Skeletal muscle satellite cell (primary cell): ENCODE measurements around the gene PHYH. TPM values are rescaled to one million over a fixed set of nuclear protein-coding genes. Genes with fewer than 3 reads are reported as not detected.

Experiments used
- H3K27me3 ChIP-seq: 2 replicates; pipeline ENCODE4 v1.7.0; 2013; ENCODE audit warnings: low read length; ENCODE audit not compliant: control insufficient read depth, insufficient read depth
- H3K36me3 ChIP-seq: 2 replicates; pipeline ENCODE4 v1.7.0; 2013; ENCODE audit warnings: mild to moderate bottlenecking, control low read depth, low read length; ENCODE audit not compliant: insufficient read depth
- H3K4me1 ChIP-seq: 2 replicates; pipeline ENCODE4 v1.7.0; 2013; ENCODE audit warnings: low read length; ENCODE audit not compliant: control insufficient read depth, insufficient read depth
- H3K4me2 ChIP-seq: 2 replicates; pipeline ENCODE4 v1.7.0; 2013; ENCODE audit warnings: mild to moderate bottlenecking, low read length
- H3K4me3 ChIP-seq: 2 replicates; pipeline ENCODE4 v1.7.0; 2013; ENCODE audit warnings: low read length
- H3K9ac ChIP-seq: 2 replicates; pipeline ENCODE4 v1.7.0; 2013; ENCODE audit warnings: mild to moderate bottlenecking, low read depth, low read length, moderate library complexity
- H3K9me3 ChIP-seq: replicated peaks from 2 replicates; pipeline ENCODE4 v1.7.0; 2013; ENCODE audit warnings: mild to moderate bottlenecking, control low read depth, low read length
- total RNA-seq: library from RNA; depleted of rRNA; stranded (reverse); fragments of >200 nt; gene quantifications from 2 replicates; pipeline ENCODE4 v1.2.3, GENCODE V29; 2012; rRNA removed

PHYH gene
- total RNA-seq, result 11.9 and 18.8 TPM in 2 replicates

DNA sequence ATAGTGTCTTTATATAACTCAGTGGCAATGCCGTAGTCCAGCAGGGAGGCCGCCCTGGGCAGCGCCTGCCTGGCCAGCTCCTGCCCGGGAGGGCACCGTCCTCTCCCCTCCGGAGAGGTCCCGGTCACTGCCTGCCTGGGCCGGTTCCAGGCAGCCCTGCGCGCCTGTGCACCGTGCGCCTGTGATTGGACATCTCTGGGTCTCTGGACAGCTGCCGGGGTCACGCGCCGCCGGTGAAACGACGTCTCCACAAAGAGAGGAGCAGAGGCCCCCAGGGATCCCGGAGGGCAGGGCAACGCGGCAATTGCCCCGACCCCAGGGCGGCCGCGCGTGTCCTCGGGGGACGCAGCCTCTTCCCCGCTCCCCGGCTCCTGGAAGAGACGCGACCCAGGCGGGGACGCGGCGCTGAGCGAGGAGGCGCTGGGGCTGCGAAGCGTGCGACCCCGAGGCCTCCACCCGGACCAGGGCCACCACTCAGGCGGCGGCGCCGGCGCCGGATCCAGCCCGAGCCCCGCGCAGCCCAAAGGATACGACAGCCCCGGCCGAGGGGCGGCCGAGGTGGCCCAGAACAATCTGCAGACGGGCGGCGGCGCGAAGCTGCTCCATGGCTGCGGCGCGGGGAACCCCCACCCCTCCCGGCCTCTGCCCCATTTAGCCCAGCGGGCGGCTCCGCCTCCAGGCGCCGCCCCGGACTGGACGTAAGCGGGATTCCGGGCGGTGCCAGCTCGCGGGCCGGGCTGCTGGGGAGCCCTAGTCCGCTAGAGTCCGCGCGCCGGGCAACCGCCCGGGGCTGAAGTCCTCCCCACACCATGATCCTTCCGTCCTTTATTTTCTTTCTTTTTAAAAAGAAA lies at the start of gene PHYH:
TSS of gene PHYH (minus strand) at position 628 of the 851 bp plus-strand sequence. CDS start at position 606, 22 bp downstream.
- peak within 1 kb of the TSS; percentile 90 for H3K4me3 ChIP-seq
- H3K9ac ChIP-seq, result peak within 1 kb of the TSS; percentile 97
- H3K9me3 ChIP-seq, result no peaks in the 10 kb centered on the region
- no peaks in the 10 kb centered on the region for H3K27me3 ChIP-seq
- peak within 1 kb of the TSS; percentile 98 for H3K4me2 ChIP-seq
- H3K4me1 ChIP-seq, result peaks cover 14% of the 10 kb centered on the region
- H3K36me3 ChIP-seq, result no peaks in the 10 kb centered on the region

DNA sequence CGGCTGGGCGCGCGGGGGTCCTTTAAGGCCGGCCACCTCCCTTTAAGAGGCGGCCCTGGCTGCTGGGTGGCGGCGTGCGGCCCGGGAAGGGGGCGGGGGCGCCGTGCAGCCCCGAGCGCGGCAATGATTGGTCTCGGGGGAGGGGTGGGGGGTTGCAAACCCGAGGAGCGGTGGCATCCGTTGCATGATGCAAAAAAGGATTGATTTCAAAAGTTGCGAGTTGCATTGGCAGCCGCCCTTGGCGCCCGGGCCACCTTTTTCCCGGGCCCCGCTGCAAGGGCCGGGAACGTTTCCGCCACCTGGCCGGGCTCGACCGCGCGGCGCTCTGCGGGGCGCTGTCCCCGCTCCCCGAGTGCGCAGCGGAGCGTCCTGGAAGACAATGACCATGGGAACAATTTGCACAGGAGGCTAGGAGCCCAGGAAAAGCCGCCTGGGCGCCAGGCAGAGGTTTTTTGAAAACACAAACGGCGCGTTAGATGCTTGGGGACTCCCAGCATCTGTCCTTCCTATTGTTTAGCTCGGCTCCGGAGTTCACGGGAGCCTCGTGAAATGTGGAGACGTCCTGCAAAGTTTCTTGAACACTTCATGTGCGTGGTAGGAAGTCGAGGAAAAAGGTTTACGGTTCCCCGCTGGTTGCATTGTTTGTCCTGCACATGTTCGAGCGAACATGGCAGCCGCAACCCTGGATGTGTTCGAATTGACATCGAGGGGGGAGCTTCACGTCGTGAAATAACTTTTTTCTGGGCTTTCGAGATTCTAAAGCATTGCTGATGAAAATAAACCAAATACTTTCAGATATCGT lies 48.6 kb upstream of the PHYH start, which contains the start of gene SEPHS1:
TSS of gene SEPHS1 (minus strand) at position 78 of the 802 bp plus-strand sequence. CDS start 3,343 bp downstream, outside the sequence.
- H3K27me3 ChIP-seq, result peaks cover 20% of the 10 kb centered on the region
- peak within 1 kb of the TSS; percentile 76 for H3K4me3 ChIP-seq
- H3K4me1 ChIP-seq, result peaks cover 22% of the 10 kb centered on the region

DNA sequence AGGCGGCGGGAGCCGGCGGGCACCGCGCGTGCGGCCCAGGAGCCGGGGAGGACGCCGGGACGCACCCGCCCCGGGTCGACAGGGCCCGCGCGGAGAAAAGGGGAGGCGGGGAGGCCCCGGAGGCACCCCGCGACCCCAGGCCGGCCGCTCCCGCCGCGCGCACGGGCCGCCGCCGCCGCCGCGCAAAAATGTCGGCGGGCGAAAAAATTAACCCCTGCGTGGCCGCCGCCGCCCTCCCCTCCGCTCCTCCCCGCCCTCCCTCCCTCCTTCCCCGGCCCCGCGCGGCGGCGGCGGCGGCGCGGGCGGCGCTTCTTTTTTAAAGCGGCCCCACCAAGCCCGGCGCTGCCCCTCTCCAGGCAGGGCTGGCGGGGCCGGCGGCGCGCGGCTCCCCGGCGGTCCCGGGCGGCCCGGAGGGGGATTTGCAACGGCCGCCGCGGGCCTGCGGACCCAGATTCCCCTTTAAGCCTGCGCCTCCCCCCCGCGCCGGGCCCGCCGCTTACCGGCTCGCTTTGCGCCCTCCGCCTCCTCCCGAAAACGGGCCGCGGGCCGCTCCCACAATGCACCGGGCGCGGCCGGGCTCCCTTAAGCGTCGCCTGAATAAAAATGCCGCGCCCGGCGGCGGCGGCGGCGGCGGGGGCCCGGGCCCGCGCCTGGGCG lies 47.8 kb upstream of the PHYH start:
- Histone ChIP-seq H3K4me1 (peaks cover 22% of the 10 kb centered on the region), H3K36me3 (peaks cover 4% of the 10 kb centered on the region), H3K9ac (peak overlapping the region; percentile 95), H3K9me3 (no peaks in the 10 kb centered on the region), H3K4me2 (peak overlapping the region; percentile 91), H3K4me3 (peak overlapping the region; percentile 76), H3K27me3 (peaks cover 14% of the 10 kb centered on the region)

More for the DNA sequence above, 48.6 kb upstream of the PHYH start, which contains the start of gene SEPHS1:
- H3K4me2 ChIP-seq, result peak within 1 kb of the TSS; percentile 91
- H3K9me3 ChIP-seq, result no peaks in the 10 kb centered on the region
- H3K9ac ChIP-seq, result peak within 1 kb of the TSS; percentile 95
- H3K36me3 ChIP-seq, result no peaks in the 10 kb centered on the region

DNA sequence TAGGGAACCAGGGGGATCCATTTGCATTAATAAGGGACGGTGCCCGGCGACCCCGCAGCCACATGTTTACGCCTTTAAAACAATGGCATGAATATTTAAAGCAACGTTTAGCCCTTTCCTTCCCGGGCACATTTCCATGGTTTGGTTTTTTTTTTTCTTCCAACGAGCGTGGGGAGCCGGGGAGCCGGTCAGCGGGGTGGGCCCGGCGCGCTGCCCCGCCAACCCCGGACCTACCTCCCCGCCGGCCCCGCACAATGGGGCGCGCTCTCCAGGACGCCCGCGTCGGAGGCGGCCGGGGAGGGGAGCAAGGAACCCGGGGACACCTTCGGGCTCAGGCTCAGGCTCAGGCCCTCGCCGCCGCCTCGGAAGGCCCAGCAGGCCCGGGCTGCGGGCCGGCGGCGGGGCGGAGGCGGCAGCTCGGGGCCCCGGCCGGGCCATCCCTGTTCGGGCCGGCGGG lies 47.2 kb upstream of the PHYH start:
- H3K4me3 ChIP-seq, result peak overlapping the region; percentile 76
- peaks cover 4% of the 10 kb centered on the region for H3K36me3 ChIP-seq
- peaks cover 10% of the 10 kb centered on the region for H3K27me3 ChIP-seq
- H3K4me1 ChIP-seq, result peaks cover 22% of the 10 kb centered on the region
- peak overlapping the region; percentile 79 for H3K4me2 ChIP-seq
- peak overlapping the region; percentile 95 for H3K9ac ChIP-seq
- no peaks in the 10 kb centered on the region for H3K9me3 ChIP-seq

DNA sequence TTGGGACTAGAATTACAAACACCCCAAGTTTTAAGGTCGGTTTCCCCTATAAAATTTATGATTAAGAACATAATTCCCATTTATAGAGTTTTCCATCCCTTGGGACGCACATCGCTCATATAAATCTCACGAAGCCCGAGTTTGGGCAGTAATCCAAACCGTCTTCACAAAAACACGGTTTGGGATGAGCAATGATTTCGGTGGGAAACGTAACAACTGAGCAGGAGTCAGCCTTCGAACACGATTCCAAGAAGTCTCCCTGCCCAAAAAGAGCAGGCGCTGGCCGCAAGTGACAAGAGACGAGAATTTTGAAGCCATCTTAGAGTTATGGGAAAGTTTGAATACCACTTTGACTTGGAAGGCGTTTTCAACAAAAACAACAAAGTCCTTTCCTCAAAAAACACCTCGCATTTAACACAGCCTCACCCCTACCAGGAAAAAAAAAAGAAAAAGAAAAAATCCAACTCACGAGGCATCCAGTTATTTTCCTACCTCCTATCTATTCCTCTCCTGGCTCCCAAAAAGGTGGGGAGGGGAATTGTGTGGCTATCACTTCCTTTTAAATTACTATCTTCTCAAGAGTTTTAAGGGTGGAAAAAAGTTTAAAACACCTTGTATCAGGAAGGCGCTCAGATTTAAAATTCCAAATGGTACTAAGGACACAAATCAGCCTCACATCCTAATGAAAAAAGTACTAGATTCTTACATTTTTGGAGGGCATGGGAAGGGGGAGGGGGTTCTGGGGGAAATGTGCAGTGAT lies 46.6 kb upstream of the PHYH start:
- H3K9ac ChIP-seq, result peak overlapping the region; percentile 95
- peaks cover 4% of the 10 kb centered on the region for H3K27me3 ChIP-seq
- H3K4me2 ChIP-seq, result peak overlapping the region; percentile 79
- H3K9me3 ChIP-seq, result no peaks in the 10 kb centered on the region
- H3K4me3 ChIP-seq, result peak overlapping the region; percentile 76
- peaks cover 22% of the 10 kb centered on the region for H3K4me1 ChIP-seq
- H3K36me3 ChIP-seq, result peaks cover 4% of the 10 kb centered on the region

DNA sequence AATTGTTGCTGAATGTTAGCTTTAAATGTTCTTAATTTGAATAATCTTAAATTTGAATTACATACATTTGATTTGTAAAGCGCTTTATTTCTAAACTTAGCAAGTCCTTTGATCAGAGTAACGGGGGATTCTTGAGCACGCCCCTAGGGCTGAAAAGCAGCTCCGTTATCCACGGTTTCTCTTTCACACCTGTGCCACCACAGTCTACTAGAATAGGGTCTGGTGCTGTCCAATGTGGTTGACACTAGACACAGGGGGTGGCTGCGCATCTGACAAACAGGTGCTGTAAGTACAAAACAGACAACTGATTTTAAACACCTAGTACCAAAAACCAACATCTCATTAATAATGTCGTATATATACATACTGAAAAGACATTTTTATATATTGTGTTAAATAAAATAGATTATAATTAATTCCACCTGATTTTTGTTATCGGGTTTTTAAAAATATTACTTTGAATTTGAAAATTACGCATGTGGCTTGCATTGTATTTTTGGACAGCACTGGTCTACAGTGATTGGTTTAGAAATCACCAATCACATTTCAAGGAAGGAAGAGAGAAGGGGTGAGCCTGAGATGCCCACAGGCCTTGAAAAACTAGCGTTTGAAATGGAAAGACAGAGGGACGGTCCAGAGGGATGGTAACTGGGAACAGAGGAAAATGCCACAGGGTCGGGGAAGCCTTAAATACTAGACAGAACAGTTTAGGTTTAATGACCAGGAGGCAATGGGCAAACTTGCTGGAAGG lies 40.9 kb upstream of the PHYH start:
- Histone ChIP-seq H3K9me3 (no peaks in the 10 kb centered on the region), H3K36me3 (peaks cover 21% of the 10 kb centered on the region), H3K4me3 (no peak overlapping the region), H3K9ac (no peak overlapping the region), H3K4me2 (no peak overlapping the region), H3K4me1 (peaks cover 4% of the 10 kb centered on the region), H3K27me3 (no peaks in the 10 kb centered on the region)

DNA sequence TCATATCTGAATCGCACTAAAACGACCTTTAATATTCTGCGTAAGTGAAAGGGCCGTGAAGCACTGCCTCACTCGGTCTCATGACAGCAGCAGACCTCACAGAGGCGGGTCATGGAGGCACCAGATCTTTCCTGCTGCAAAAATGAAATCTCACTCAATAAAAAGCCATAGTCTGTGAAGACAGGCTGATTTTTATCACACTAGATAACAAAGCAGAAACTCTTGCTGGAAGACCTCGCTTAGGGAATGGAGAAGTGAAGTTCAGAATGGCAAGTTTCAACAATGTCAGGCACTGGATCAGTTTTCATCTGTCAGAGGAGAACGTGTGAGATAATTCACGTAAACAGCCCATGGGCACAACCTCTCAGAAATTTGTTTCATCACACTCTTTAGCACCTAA lies 40.2 kb upstream of the PHYH start:
- H3K4me3 ChIP-seq, result no peak overlapping the region

DNA sequence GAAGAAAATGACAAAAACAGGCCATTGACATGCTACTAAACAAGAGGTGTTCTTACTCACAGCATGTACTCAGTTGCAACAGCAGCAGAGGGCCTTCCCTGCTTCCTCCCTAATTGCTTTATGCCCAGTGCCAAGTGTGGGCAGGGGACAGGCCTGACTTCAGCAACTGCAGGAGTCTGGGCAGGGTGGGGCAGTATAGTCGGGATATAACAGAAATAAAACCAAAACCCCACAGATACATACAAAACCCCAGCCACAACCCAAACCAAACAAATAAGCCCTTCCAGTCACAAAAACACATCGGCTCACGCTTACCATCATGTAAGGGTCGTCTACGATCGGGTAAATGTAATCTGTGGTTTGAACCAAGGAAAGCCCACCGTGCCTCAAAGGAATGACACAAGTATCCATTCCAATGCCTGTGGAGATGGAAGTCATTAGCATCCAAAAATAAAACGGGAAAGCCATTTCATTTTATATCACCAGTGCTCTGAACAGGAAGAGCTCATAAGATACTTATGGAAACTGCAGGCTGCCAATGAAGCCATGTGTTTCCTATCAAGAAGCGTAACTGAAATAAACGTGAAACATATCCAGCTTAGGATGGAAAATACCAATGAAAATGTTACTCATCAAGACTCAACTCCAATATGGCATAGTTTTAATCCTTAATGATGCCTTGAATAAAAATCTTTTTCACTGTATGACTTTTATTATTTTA lies 38.7 kb upstream of the PHYH start:
- Histone ChIP-seq H3K4me2 (no peak overlapping the region), H3K9me3 (no peaks in the 10 kb centered on the region), H3K9ac (no peak overlapping the region), H3K4me1 (peaks cover 4% of the 10 kb centered on the region), H3K36me3 (peaks cover 31% of the 10 kb centered on the region), H3K27me3 (no peaks in the 10 kb centered on the region), H3K4me3 (no peak overlapping the region)

More for the DNA sequence above, 40.2 kb upstream of the PHYH start:
- no peaks in the 10 kb centered on the region for H3K9me3 ChIP-seq
- H3K36me3 ChIP-seq, result peaks cover 25% of the 10 kb centered on the region
- no peak overlapping the region for H3K4me2 ChIP-seq
- H3K27me3 ChIP-seq, result no peaks in the 10 kb centered on the region
- no peak overlapping the region for H3K9ac ChIP-seq
- H3K4me1 ChIP-seq, result peaks cover 4% of the 10 kb centered on the region

DNA sequence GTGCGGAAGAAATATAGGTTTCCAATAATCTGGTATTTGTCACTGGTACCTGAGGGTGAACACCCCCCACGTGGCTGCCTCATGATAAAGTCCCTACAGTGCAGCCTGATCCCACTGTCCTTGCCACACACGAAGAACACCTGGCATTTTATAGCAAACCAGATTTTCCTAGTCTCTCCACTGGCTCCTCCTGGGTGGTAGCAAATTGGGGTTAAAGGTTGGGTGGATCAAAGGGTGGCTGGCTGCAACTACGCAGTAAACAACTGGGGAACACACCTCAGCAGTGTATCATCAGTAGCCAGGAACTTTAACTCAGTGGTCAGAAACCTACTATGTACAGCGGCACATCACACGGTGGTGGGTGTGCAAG lies 37.9 kb upstream of the PHYH start:
- no peaks in the 10 kb centered on the region for H3K27me3 ChIP-seq
- H3K4me3 ChIP-seq, result no peak overlapping the region
- H3K4me1 ChIP-seq, result peaks cover 4% of the 10 kb centered on the region
- H3K9me3 ChIP-seq, result no peaks in the 10 kb centered on the region
- H3K36me3 ChIP-seq, result peaks cover 28% of the 10 kb centered on the region
- H3K9ac ChIP-seq, result no peak overlapping the region
- no peak overlapping the region for H3K4me2 ChIP-seq
